Measurements from ENCODE around the gene TIMM22.
"Not testable (repeated sequence)": the region's sequence is repeated elsewhere in the genome, so short reads cannot be mapped to it uniquely, and the experiment has no call there.

- not testable (repeated sequence) for TF ChIP-seq POLR2A (IDR thresholded peaks at IDR 0.05; ENCODE audit: borderline replicate concordance, extremely low read depth, insufficient read depth, insufficient read length); CTCF (IDR thresholded peaks at IDR 0.05 in 2 of 3, conservative IDR thresholded peaks at IDR 0.05 in 1 of 3; ENCODE audit: borderline replicate concordance in 1 of 3, insufficient read depth in 1 of 3, low read depth in 2 of 3, low read length in 2 of 3); EZH2 (IDR thresholded peaks at IDR 0.05)
Observed at GRCh38 chr17:952592-952991, 44.3 kb upstream of the TIMM22 start.

Data from HCT116 (cell line).